HG03442 (cell line): ENCODE measurements around the gene DDC.
A peak's percentile ranks its signal among the peaks of the same experiment; 100 is the strongest.

Experiments used
- ATAC-seq: cut with Tn5 transposase; IDR thresholded peaks from one replicate; pipeline ENCODE4 v1.9.1; 2021; ENCODE audit warnings: mild to moderate bottlenecking, moderate library complexity; ENCODE audit not compliant: unreplicated experiment

Gene DDC

GRCh38 chr7:50421043-50421442 is 144.2 kb downstream of the DDC start:
- ATAC-seq, result no peak

- no peak for ATAC-seq
Measured at GRCh38 chr7:50418526-50419290, 146.5 kb downstream of the DDC start.

- ATAC-seq, result peak; percentile 88
Measured at GRCh38 chr7:50418086-50418515, 147.1 kb downstream of the DDC start.

- peak; percentile 71 for ATAC-seq
Measured at GRCh38 chr7:50416527-50417182, 148.6 kb downstream of the DDC start.

- no peak for ATAC-seq
Measured at GRCh38 chr7:50415844-50416364, 149.3 kb downstream of the DDC start.

GRCh38 chr7:50413561-50413960 is 151.6 kb downstream of the DDC start:
- no peak for ATAC-seq

GRCh38 chr7:50412973-50413372 is 152.2 kb downstream of the DDC start:
- no peak for ATAC-seq

- peak; percentile 19 for ATAC-seq
Measured at GRCh38 chr7:50411332-50411731, 153.9 kb downstream of the DDC start.

- ATAC-seq, result peak; percentile 57
Measured at GRCh38 chr7:50409856-50410745, 155.1 kb downstream of the DDC start.
